Osteoblast (primary cell): Measurements from ENCODE around the gene TPP1. TPM values are rescaled to one million over a fixed set of nuclear protein-coding genes. Genes with fewer than 3 reads are reported as not detected.

Experiments
- DNase-seq: peaks from one replicate; pipeline ENCODE4 v3.0.0; 2011; ENCODE audit warnings: low spot score, mixed read lengths; ENCODE audit not compliant: insufficient read length; ENCODE audit errors: missing footprints
- H2AFZ ChIP-seq: 2 replicates; pipeline ENCODE4 v1.6.0; 2011; ENCODE audit warnings: mild to moderate bottlenecking, low read length
- H3K27ac ChIP-seq: 2 replicates; pipeline ENCODE4 v1.5.1; 2011; ENCODE audit warnings: mild to moderate bottlenecking, low read depth, low read length, moderate library complexity
- H3K27me3 ChIP-seq: 2 replicates; pipeline ENCODE4 v1.6.0; 2012; ENCODE audit warnings: mild to moderate bottlenecking, control low read depth, inconsistent platforms, low read length, moderate library complexity; ENCODE audit not compliant: insufficient read depth
- H3K36me3 ChIP-seq: 2 replicates; pipeline ENCODE4 v1.5.1; 2011; ENCODE audit warnings: mild to moderate bottlenecking, low read length, control low read depth, moderate library complexity; ENCODE audit not compliant: insufficient read depth
- H3K4me1 ChIP-seq: 2 replicates; pipeline ENCODE4 v1.5.1; 2011; ENCODE audit warnings: mild to moderate bottlenecking, low read length, control low read depth, moderate library complexity; ENCODE audit not compliant: insufficient read depth
- H3K4me2 ChIP-seq: 2 replicates; pipeline ENCODE4 v1.6.0; 2011; ENCODE audit warnings: mild to moderate bottlenecking, low read length; ENCODE audit not compliant: insufficient read depth
- H3K4me3 ChIP-seq: fragments of 200-600 bp; sonication (generic); 3 replicates; pipeline ENCODE4 v1.5.1; 2012; ENCODE audit warnings: mild to moderate bottlenecking, low read length, inconsistent platforms; ENCODE audit not compliant: insufficient read depth
- H3K79me2 ChIP-seq: 2 replicates; pipeline ENCODE4 v1.6.0; 2012; ENCODE audit warnings: mild to moderate bottlenecking, low read length, control low read depth, inconsistent platforms; ENCODE audit not compliant: insufficient read depth
- H3K9me3 ChIP-seq: 2 replicates; pipeline ENCODE4 v1.5.1; 2011; ENCODE audit warnings: low read depth, low read length, control low read depth
- H4K20me1 ChIP-seq: 2 replicates; pipeline ENCODE4 v1.6.0; 2012; ENCODE audit warnings: mild to moderate bottlenecking, low read length, control low read depth; ENCODE audit not compliant: insufficient read depth
- total RNA-seq: library from RNA; depleted of rRNA; stranded (reverse); fragments of >200 nt; gene quantifications from 2 replicates; pipeline ENCODE4 v1.2.3, GENCODE V29; 2012
- TF ChIP-seq, protein P1 (sequence below): IDR thresholded peaks from 2 replicates; pipeline ENCODE4 v1.5.1; 2011; ENCODE audit warnings: mild to moderate bottlenecking, low read depth, low read length, moderate library complexity; ENCODE audit errors: extremely low read depth

Gene TPP1
- total RNA-seq, 1 donor = 127 TPM

DNA sequence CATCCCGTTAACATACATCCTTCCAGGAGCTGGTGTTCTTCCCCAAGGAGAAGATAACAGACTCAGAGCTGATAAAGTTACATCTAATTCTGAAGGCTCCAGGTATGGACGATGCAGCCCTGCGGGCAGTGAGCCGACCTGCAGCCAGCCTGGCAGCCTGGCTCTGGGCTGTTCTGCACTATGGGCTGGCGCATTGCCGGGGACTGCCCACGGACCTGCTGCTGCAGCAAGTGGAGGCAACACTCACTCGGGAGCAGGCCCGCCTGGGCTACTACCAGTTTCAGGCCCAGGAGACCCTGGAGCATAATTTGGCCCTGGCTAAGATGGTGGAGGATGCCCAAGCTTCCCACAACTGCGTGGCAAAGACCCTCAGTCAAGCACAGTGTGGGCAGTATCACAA, 55.6 kb downstream of the TPP1 start:
- H3K79me2 ChIP-seq = no peaks in the 10 kb centered on the region
- no peak overlapping the region for H2AFZ ChIP-seq
- DNase-seq = no peak
- H3K36me3 ChIP-seq = no peaks in the 10 kb centered on the region
- TF ChIP-seq, protein P1, sequence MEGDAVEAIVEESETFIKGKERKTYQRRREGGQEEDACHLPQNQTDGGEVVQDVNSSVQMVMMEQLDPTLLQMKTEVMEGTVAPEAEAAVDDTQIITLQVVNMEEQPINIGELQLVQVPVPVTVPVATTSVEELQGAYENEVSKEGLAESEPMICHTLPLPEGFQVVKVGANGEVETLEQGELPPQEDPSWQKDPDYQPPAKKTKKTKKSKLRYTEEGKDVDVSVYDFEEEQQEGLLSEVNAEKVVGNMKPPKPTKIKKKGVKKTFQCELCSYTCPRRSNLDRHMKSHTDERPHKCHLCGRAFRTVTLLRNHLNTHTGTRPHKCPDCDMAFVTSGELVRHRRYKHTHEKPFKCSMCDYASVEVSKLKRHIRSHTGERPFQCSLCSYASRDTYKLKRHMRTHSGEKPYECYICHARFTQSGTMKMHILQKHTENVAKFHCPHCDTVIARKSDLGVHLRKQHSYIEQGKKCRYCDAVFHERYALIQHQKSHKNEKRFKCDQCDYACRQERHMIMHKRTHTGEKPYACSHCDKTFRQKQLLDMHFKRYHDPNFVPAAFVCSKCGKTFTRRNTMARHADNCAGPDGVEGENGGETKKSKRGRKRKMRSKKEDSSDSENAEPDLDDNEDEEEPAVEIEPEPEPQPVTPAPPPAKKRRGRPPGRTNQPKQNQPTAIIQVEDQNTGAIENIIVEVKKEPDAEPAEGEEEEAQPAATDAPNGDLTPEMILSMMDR = no peak
- peaks cover 5% of the 10 kb centered on the region for H3K4me1 ChIP-seq
- H3K4me3 ChIP-seq = no peak overlapping the region
- H3K9me3 ChIP-seq = no peaks in the 10 kb centered on the region
- no peak overlapping the region for H3K4me2 ChIP-seq
- H3K27me3 ChIP-seq = no peaks in the 10 kb centered on the region
- no peak overlapping the region for H3K27ac ChIP-seq
- H4K20me1 ChIP-seq = peaks cover 5% of the 10 kb centered on the region

DNA sequence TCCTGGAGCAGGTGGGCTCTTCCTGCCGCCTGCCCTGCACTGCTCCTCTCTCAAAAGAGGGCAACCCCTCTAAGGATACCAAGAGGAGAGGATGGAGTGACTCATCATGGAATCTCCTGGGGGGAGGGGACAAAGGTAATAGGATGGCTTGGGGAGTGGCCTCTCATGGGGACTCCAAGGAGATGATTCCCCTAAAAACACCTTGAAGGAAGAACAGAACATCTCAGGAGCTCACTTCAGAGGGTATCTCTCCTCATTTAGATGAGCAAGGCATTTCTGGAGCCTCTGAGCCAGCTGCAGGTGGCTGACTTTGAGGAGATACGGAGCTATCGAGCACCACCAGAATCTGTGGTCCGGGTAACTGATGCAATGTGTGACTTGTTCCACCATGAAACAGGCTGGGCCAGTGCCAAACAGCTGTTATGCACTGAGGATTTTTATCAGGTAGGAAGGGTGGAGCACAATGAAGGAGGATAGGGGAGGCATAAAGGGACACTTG, 56.1 kb downstream of the TPP1 start:
- H3K4me2 ChIP-seq = no peak overlapping the region
- H3K4me1 ChIP-seq = peaks cover under 1% of the 10 kb centered on the region
- peak; percentile 42 for DNase-seq
- H2AFZ ChIP-seq = no peak overlapping the region
- no peak overlapping the region for H3K27ac ChIP-seq
- no peaks in the 10 kb centered on the region for H3K9me3 ChIP-seq
- no peaks in the 10 kb centered on the region for H3K27me3 ChIP-seq
- no peaks in the 10 kb centered on the region for H3K79me2 ChIP-seq
- no peaks in the 10 kb centered on the region for H3K36me3 ChIP-seq
- TF ChIP-seq, protein P1 = no peak
- H3K4me3 ChIP-seq = no peak overlapping the region
- peaks cover 5% of the 10 kb centered on the region for H4K20me1 ChIP-seq

Other genes with a start within 250 kb of the TPP1 start
- gene SMPD1, start 228.9 kb downstream of the TPP1 start, total RNA-seq = 75.6 and 78.4 TPM in 2 replicates
- 40.7 and 45.6 TPM in 2 replicates for gene APBB1, start 200.3 kb downstream of the TPP1 start, total RNA-seq
- 0.59 and 1.1 TPM in 2 replicates for gene HPX, start 178.4 kb downstream of the TPP1 start, total RNA-seq
- 25.3 and 36.2 TPM in 2 replicates for gene TRIM3, start 145.5 kb downstream of the TPP1 start, total RNA-seq
- gene ARFIP2, start 138.1 kb downstream of the TPP1 start, total RNA-seq = 74.3 and 79.3 TPM in 2 replicates
- 52.7 and 55.4 TPM in 2 replicates for gene TIMM10B, start 137.9 kb downstream of the TPP1 start, total RNA-seq
- gene DNHD1, start 122.1 kb downstream of the TPP1 start, total RNA-seq = 9.0 and 9.4 TPM in 2 replicates
- 7.2 and 10.6 TPM in 2 replicates for gene RRP8, start 15.8 kb downstream of the TPP1 start, total RNA-seq
- 151 and 176 TPM in 2 replicates for gene ILK, start 15.6 kb downstream of the TPP1 start, total RNA-seq
- 23.5 and 28.0 TPM in 2 replicates for gene TAF10, start 7.2 kb downstream of the TPP1 start, total RNA-seq
- 0.59 and 1.1 TPM in 2 replicates for gene DCHS1, start 36.4 kb upstream of the TPP1 start, total RNA-seq
- gene MRPL17, start 63.9 kb upstream of the TPP1 start, total RNA-seq = 29.5 and 29.7 TPM in 2 replicates
- 0.29 and 0.36 TPM in 2 replicates for gene OR2AG2, start 152.6 kb upstream of the TPP1 start, total RNA-seq
- gene OR2AG1, start 163.6 kb upstream of the TPP1 start, total RNA-seq = not detected in 2 replicates
- gene OR6A2, start 180.3 kb upstream of the TPP1 start, total RNA-seq = 0.36 and 0.59 TPM in 2 replicates
- not detected in 2 replicates for gene OR10A5, start 226.3 kb upstream of the TPP1 start, total RNA-seq
- not detected in 2 replicates for gene OR10A2, start 243.6 kb upstream of the TPP1 start, total RNA-seq